ENCODE measurements around the gene ATG10.
A peak's percentile ranks its signal among the peaks of the same experiment; 100 is the strongest.
"Not testable (repeated sequence)": the region's sequence is repeated elsewhere in the genome, so short reads cannot be mapped to it uniquely, and the experiment has no call there.

ATG10 gene

DNA sequence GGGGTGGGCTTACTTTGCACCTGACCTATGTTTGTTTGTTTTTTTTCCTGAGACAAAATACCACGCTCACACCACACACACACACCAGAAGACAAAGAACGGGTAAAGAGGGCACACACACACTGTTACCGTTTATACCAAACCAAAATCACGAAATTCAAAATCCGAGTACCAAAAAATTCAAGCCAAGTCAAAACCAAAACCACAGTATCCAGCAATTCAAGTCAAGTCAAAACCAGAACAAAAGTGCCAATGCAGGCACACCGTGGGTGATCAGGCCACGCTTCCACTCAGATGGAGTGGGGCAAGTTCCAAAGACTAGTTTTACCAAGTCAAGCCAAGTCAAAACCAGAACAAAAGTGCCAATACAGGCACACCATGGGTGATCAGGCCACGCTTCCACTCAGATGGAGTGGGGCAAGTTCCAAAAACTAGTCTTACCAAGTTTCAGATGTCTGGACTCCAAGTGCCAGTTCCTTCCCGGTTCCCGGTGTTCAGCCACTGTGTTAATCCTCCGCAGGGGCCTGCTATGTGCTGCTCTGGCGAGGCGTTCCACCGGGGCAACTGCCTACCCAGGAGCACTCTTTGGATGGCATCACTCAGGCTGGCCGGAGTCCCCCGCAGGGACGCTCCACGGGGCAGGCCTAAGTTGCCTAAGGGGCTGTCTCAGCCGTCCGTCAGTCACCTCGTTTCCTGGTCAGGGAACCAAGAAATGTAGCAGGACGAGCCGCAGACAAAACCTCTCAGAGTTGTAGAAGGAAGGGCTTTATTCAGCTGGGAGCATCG lies 300.9 kb downstream of the ATG10 start:
- not testable (repeated sequence) for H3K4me3 ChIP-seq (ENCODE audit: low read length); H3K9me3 ChIP-seq (ENCODE audit: control insufficient read depth, low read length); DNase-seq (ENCODE audit: low read depth); H3K9ac ChIP-seq (ENCODE audit: low read length); H3K27me3 ChIP-seq (replicated peaks; ENCODE audit: control insufficient read depth, insufficient read depth, low read length)
- Histone ChIP-seq H3K36me3 (ENCODE audit: control insufficient read depth, insufficient read depth, low read length, severe bottlenecking) (peaks cover 35% of the 10 kb centered on the region), H3K4me1 (ENCODE audit: control insufficient read depth, insufficient read depth, low read length) (peaks cover 25% of the 10 kb centered on the region)

- peaks cover 31% of the 10 kb centered on the region for H3K36me3 ChIP-seq (ENCODE audit: control insufficient read depth, insufficient read depth, low read length, severe bottlenecking)
Measured at GRCh38 chr5:82273426-82273825, 301.6 kb downstream of the ATG10 start.

DNA sequence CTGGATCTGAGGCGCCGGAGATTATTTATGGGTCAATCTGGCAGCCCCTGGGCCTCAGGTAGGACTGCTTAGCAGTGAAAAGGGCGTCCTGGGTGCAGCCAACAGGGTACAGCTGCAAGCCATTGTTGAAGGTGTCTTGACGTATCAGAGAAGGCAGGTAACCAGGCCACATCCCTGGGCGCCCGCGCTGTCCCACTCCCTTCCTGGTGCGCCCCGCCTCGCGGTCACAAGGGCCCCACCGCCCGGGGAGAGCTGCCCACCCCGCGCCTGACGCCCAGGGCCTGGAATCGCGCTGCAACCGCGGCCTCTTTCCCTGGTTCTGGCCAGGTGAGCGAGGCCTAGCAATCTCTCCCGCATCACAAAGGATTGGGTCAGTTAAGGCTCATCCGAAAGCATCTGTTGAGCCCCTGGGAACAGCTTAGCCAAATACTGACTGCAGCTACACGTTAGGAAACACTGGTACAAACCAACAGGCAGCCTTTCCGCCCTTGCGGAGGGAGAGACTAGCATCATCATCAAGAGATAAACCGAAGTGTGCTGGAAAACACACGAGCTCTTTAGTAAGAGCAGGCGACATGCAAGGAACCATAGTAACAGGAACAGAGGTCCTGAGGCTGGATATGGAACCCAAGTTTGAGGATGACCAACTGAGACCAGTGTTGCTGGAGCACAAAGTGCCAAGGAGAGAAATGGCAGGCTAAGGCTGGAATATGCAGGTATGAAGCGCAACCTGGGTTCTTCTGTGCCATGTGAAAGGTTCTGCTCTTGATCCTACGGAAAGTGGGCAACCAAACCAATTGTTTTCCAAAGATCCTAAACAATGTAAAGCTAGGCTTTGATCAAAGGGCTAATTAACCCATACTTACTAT lies 302.8 kb downstream of the ATG10 start:
- H3K4me1 ChIP-seq (ENCODE audit: control insufficient read depth, insufficient read depth, low read length): peaks cover 25% of the 10 kb centered on the region
- H3K9ac ChIP-seq (ENCODE audit: low read length): no peak overlapping the region
- H3K36me3 ChIP-seq (ENCODE audit: control insufficient read depth, insufficient read depth, low read length, severe bottlenecking): peaks cover 29% of the 10 kb centered on the region
- no peak for DNase-seq (ENCODE audit: low read depth)
- H3K27me3 ChIP-seq (replicated peaks; ENCODE audit: control insufficient read depth, insufficient read depth, low read length): no peaks in the 10 kb centered on the region
- H3K9me3 ChIP-seq (ENCODE audit: control insufficient read depth, low read length): no peaks in the 10 kb centered on the region
- no peak overlapping the region for H3K4me3 ChIP-seq (ENCODE audit: low read length)

More at GRCh38 chr5:82273426-82273825, 301.6 kb downstream of the ATG10 start:
- not testable (repeated sequence) for DNase-seq (ENCODE audit: low read depth); H3K9ac ChIP-seq (ENCODE audit: low read length); H3K27me3 ChIP-seq (replicated peaks; ENCODE audit: control insufficient read depth, insufficient read depth, low read length); H3K4me3 ChIP-seq (ENCODE audit: low read length); H3K9me3 ChIP-seq (ENCODE audit: control insufficient read depth, low read length)
- H3K4me1 ChIP-seq (ENCODE audit: control insufficient read depth, insufficient read depth, low read length): peaks cover 25% of the 10 kb centered on the region

DNA sequence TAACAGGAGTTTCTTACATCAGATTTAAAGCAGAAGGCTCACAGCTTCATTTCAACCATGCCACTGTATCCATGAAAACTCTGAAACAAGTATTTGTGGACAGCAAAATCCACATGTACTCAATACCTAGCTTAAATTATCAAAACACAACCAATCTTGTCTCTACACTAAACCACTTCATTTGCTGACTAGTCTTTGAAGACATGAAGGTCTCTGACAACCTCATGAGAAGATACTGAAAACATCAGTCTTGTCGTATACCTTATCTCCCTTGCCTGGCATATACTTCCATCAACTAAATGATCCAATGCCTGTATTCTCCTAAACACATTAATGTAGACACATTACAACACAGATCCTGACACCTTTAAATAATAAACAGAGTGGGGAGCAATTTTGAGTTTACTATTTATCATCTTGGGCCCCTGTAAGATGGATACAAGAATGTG lies 303.4 kb downstream of the ATG10 start:
- Histone ChIP-seq H3K27me3 (replicated peaks; ENCODE audit: control insufficient read depth, insufficient read depth, low read length) (no peaks in the 10 kb centered on the region), H3K36me3 (ENCODE audit: control insufficient read depth, insufficient read depth, low read length, severe bottlenecking) (peaks cover 29% of the 10 kb centered on the region), H3K4me3 (ENCODE audit: low read length) (no peak overlapping the region), H3K9ac (ENCODE audit: low read length) (no peak overlapping the region), H3K9me3 (ENCODE audit: control insufficient read depth, low read length) (no peaks in the 10 kb centered on the region), H3K4me1 (ENCODE audit: control insufficient read depth, insufficient read depth, low read length) (peaks cover 25% of the 10 kb centered on the region)
- no peak for DNase-seq (ENCODE audit: low read depth)

GRCh38 chr5:82276800-82277612 lies 305.2 kb downstream of the ATG10 start:
- Histone ChIP-seq H3K9ac (ENCODE audit: low read length) (peak overlapping the region; percentile 100), H3K4me3 (ENCODE audit: low read length) (peak overlapping the region; percentile 100), H3K36me3 (ENCODE audit: control insufficient read depth, insufficient read depth, low read length, severe bottlenecking) (peaks cover 29% of the 10 kb centered on the region), H3K4me1 (ENCODE audit: control insufficient read depth, insufficient read depth, low read length) (peaks cover 28% of the 10 kb centered on the region), H3K9me3 (ENCODE audit: control insufficient read depth, low read length) (no peaks in the 10 kb centered on the region), H3K27me3 (replicated peaks; ENCODE audit: control insufficient read depth, insufficient read depth, low read length) (no peaks in the 10 kb centered on the region)
- DNase-seq (ENCODE audit: low read depth): no peak

- peaks cover 28% of the 10 kb centered on the region for H3K4me1 ChIP-seq (ENCODE audit: control insufficient read depth, insufficient read depth, low read length)
- H3K36me3 ChIP-seq (ENCODE audit: control insufficient read depth, insufficient read depth, low read length, severe bottlenecking): peaks cover 29% of the 10 kb centered on the region
- H3K27me3 ChIP-seq (replicated peaks; ENCODE audit: control insufficient read depth, insufficient read depth, low read length): no peaks in the 10 kb centered on the region
- peak; percentile 28 for DNase-seq (ENCODE audit: low read depth)
- H3K9ac ChIP-seq (ENCODE audit: low read length): peak overlapping the region; percentile 100
- peak overlapping the region; percentile 100 for H3K4me3 ChIP-seq (ENCODE audit: low read length)
- H3K9me3 ChIP-seq (ENCODE audit: control insufficient read depth, low read length): no peaks in the 10 kb centered on the region
Measured at GRCh38 chr5:82277613-82277986, 305.8 kb downstream of the ATG10 start.

GRCh38 chr5:82277987-82278710 lies 306.3 kb downstream of the ATG10 start, which contains the start of gene RPS23:
RPS23 (minus strand) TSS chr5:82278354; CDS start chr5:82278323, 31 bp downstream.
- peak; percentile 97 for DNase-seq (ENCODE audit: low read depth)
- H3K36me3 ChIP-seq (ENCODE audit: control insufficient read depth, insufficient read depth, low read length, severe bottlenecking): peaks cover 29% of the 10 kb centered on the region
- peak within 1 kb of the TSS; percentile 100 for H3K9ac ChIP-seq (ENCODE audit: low read length)
- H3K9me3 ChIP-seq (ENCODE audit: control insufficient read depth, low read length): no peaks in the 10 kb centered on the region
- H3K4me3 ChIP-seq (ENCODE audit: low read length): peak within 1 kb of the TSS; percentile 100
- H3K4me1 ChIP-seq (ENCODE audit: control insufficient read depth, insufficient read depth, low read length): peaks cover 26% of the 10 kb centered on the region
- H3K27me3 ChIP-seq (replicated peaks; ENCODE audit: control insufficient read depth, insufficient read depth, low read length): no peaks in the 10 kb centered on the region

GRCh38 chr5:82278711-82279370 lies 307.0 kb downstream of the ATG10 start:
- peak overlapping the region; percentile 100 for H3K9ac ChIP-seq (ENCODE audit: low read length)
- H3K9me3 ChIP-seq (ENCODE audit: control insufficient read depth, low read length): no peaks in the 10 kb centered on the region
- peak overlapping the region; percentile 100 for H3K4me3 ChIP-seq (ENCODE audit: low read length)
- H3K27me3 ChIP-seq (replicated peaks; ENCODE audit: control insufficient read depth, insufficient read depth, low read length): no peaks in the 10 kb centered on the region
- H3K36me3 ChIP-seq (ENCODE audit: control insufficient read depth, insufficient read depth, low read length, severe bottlenecking): peaks cover 28% of the 10 kb centered on the region
- peaks cover 23% of the 10 kb centered on the region for H3K4me1 ChIP-seq (ENCODE audit: control insufficient read depth, insufficient read depth, low read length)
- no peak for DNase-seq (ENCODE audit: low read depth)

DNA sequence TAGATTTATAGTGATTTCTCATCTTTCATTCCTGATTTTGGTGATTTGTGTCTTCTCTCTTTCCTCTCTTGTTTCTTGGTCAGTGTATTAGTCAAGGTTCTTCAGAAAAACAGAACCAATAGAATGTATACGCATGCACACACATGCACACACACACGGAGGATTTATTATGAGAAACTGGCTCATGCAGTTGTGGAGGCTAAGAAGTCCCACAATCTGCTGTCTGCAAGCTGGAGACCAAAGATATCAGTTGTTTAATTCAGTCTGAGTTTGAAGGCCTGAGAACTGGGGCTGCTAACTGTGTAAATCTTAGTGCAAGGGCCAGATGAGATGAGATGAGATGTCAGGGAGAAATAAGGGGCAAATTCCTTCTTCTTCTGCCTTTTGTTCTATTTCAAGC lies 312.1 kb downstream of the ATG10 start:
- H3K9ac ChIP-seq (ENCODE audit: low read length): no peak overlapping the region
- H3K4me3 ChIP-seq (ENCODE audit: low read length): no peak overlapping the region
- no peaks in the 10 kb centered on the region for H3K36me3 ChIP-seq (ENCODE audit: control insufficient read depth, insufficient read depth, low read length, severe bottlenecking)
- H3K27me3 ChIP-seq (replicated peaks; ENCODE audit: control insufficient read depth, insufficient read depth, low read length): no peaks in the 10 kb centered on the region
- peaks cover 5% of the 10 kb centered on the region for H3K4me1 ChIP-seq (ENCODE audit: control insufficient read depth, insufficient read depth, low read length)
- DNase-seq (ENCODE audit: low read depth): no peak
- no peaks in the 10 kb centered on the region for H3K9me3 ChIP-seq (ENCODE audit: control insufficient read depth, low read length)

GRCh38 chr5:82285206-82285605 lies 313.4 kb downstream of the ATG10 start:
- no peak overlapping the region for H3K9ac ChIP-seq (ENCODE audit: low read length)
- no peaks in the 10 kb centered on the region for H3K9me3 ChIP-seq (ENCODE audit: control insufficient read depth, low read length)
- H3K4me1 ChIP-seq (ENCODE audit: control insufficient read depth, insufficient read depth, low read length): peaks cover 5% of the 10 kb centered on the region
- DNase-seq (ENCODE audit: low read depth): no peak
- H3K4me3 ChIP-seq (ENCODE audit: low read length): no peak overlapping the region
- H3K27me3 ChIP-seq (replicated peaks; ENCODE audit: control insufficient read depth, insufficient read depth, low read length): no peaks in the 10 kb centered on the region
- H3K36me3 ChIP-seq (ENCODE audit: control insufficient read depth, insufficient read depth, low read length, severe bottlenecking): no peaks in the 10 kb centered on the region
